GM12892 (cell line): ENCODE data around the gene TSEN2.

ENCODE experiments used
- POLR2A ChIP-seq: IDR thresholded peaks from 2 replicates; pipeline ENCODE4 v1.6.1; 2011; ENCODE audit warnings: low read depth, low read length, control low read depth
- POLR2AphosphoS5 ChIP-seq: IDR thresholded peaks from 2 replicates; pipeline ENCODE4 v1.6.1; 2011; ENCODE audit warnings: low read depth, low read length, control low read depth
- TAF1 ChIP-seq: IDR thresholded peaks from 2 replicates; pipeline ENCODE4 v1.6.1; 2011; ENCODE audit warnings: low read depth, mild to moderate bottlenecking, control low read depth, low read length, borderline replicate concordance

- TF ChIP-seq POLR2AphosphoS5 (no peak), TAF1 (no peak), POLR2A (no peak)
These were observed 84.5 kb downstream of the TSEN2 start for GRCh38 chr3:12568747-12569146.
